Measurements from ENCODE around the gene ZNF790.

Gene ZNF790

GRCh38 chr19:36838784-36839324 lies 667 bp upstream of the ZNF790 start:
- no peak for DNase-seq (ENCODE audit: insufficient read length, low spot score)
- FAIRE-seq: no peak
- TF ChIP-seq CTCF (IDR thresholded peaks at IDR 0.05; ENCODE audit: insufficient read depth, missing control alignments): no peak

- TF ChIP-seq CTCF (IDR thresholded peaks at IDR 0.05; ENCODE audit: insufficient read depth, missing control alignments): no peak
- no peak for DNase-seq (ENCODE audit: insufficient read length, low spot score)
- no peak for FAIRE-seq
Measured at GRCh38 chr19:36837176-36837905, 846 bp downstream of the ZNF790 start.

DNA sequence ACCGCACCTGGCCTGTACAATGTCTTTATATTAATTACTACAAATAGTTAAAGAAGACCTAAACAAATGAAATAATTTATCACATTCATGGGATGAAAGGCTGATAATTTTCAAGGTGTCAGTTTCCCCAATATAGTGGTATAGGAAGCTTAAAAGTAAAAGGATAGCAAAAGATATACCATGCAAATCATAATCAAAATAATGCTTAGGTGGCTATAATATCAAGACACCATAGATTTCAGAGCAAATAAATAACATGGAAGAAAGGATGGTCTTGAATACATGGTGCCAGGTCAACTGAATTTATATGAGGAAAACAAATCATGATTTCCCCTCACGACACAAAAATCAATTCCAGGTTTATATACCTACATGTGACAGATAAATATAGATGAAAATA lies 4.8 kb downstream of the ZNF790 start:
- FAIRE-seq (no peak), DNase-seq (ENCODE audit: insufficient read length, low spot score) (no peak)
- no peak for TF ChIP-seq CTCF (IDR thresholded peaks at IDR 0.05; ENCODE audit: insufficient read depth, missing control alignments)

GRCh38 chr19:36821758-36822157 lies 16.4 kb downstream of the ZNF790 start:
- DNase-seq (ENCODE audit: insufficient read length, low spot score): no peak
- TF ChIP-seq CTCF (IDR thresholded peaks at IDR 0.05; ENCODE audit: insufficient read depth, missing control alignments): no peak
- FAIRE-seq: no peak

- no peak for DNase-seq (ENCODE audit: insufficient read length, low spot score)
- peak; percentile 53 for FAIRE-seq
- TF ChIP-seq CTCF (IDR thresholded peaks at IDR 0.05; ENCODE audit: insufficient read depth, missing control alignments): no peak
Measured at GRCh38 chr19:36819130-36819630, 19.0 kb downstream of the ZNF790 start.

GRCh38 chr19:36807029-36807428 lies 31.2 kb downstream of the ZNF790 start:
- TF ChIP-seq CTCF (IDR thresholded peaks at IDR 0.05; ENCODE audit: insufficient read depth, missing control alignments): no peak
- no peak for FAIRE-seq
- DNase-seq (ENCODE audit: insufficient read length, low spot score): no peak

- TF ChIP-seq CTCF (IDR thresholded peaks at IDR 0.05; ENCODE audit: insufficient read depth, missing control alignments): no peak
- DNase-seq (ENCODE audit: insufficient read length, low spot score) (no peak), FAIRE-seq (no peak)
Measured at GRCh38 chr19:36805364-36805763, 32.8 kb downstream of the ZNF790 start.

Measured in D721Med (cell line).